WTC11 (cell line): ENCODE measurements around the gene TIMM44. TPM values are rescaled to one million over a fixed set of nuclear protein-coding genes. Genes with fewer than 3 reads are reported as not detected.

Experiments
- ATAC-seq: fragments of 200-7000 bp; cut with Tn5 transposase; 2 replicates; pipeline ENCODE4 v1.10.0; 2021; ENCODE audit warnings: mild to moderate bottlenecking, moderate library complexity
- CTCF ChIA-PET: fragments of 300-600 bp; sonication (Branson Sonifier 250); formaldehyde crosslinking; loops from one replicate; lab custom pipeline; 2021; ENCODE audit warnings: antibody characterized with exemption; lab: Charles Lee
- POLR2A ChIA-PET: fragments of 350-600 bp; sonication (Branson Sonifier 250); formaldehyde crosslinking; loops from one replicate; lab custom pipeline; 2021; ENCODE audit warnings: antibody characterized with exemption; lab: Charles Lee
- DNase-seq: peaks from one replicate; pipeline ENCODE4 v3.0.0; 2021; ENCODE audit warnings: low spot score
- H3K27ac Mint-ChIP-seq: 2 replicates; pipeline ENCODE4 v1.8.0; 2021; ENCODE audit warnings: mixed read lengths
- H3K27me3 Mint-ChIP-seq: 2 replicates; pipeline ENCODE4 v1.8.0; 2021; ENCODE audit warnings: low read depth, mild to moderate bottlenecking, moderate library complexity, mixed read lengths
- H3K36me3 Mint-ChIP-seq: 2 replicates; pipeline ENCODE4 v1.8.0; 2021; ENCODE audit warnings: mixed read lengths
- H3K4me1 Mint-ChIP-seq: 2 replicates; pipeline ENCODE4 v1.8.0; 2022; ENCODE audit warnings: mixed read lengths
- H3K4me3 Mint-ChIP-seq: 2 replicates; pipeline ENCODE4 v1.8.0; 2021; ENCODE audit warnings: mild to moderate bottlenecking, moderate library complexity, mixed read lengths
- H3K9me3 Mint-ChIP-seq: 2 replicates; pipeline ENCODE4 v1.8.0; 2021; ENCODE audit warnings: mixed read lengths
- EMX1 ChIP-seq: fragments of 250-450 bp; sonication (Bioruptor Pico); IDR thresholded peaks from 2 replicates; pipeline ENCODE4 v1.8.0; 2021; ENCODE audit warnings: mild to moderate bottlenecking
- MYBL2 ChIP-seq: sonication (generic); formaldehyde crosslinking; IDR thresholded peaks from 2 replicates; pipeline ENCODE4 v1.8.1; 2023; ENCODE audit warnings: mild to moderate bottlenecking, moderate library complexity, missing genetic modification reagents
- NFATC4 ChIP-seq: fragments of 250-450 bp; sonication (Bioruptor Pico); IDR thresholded peaks from 2 replicates; pipeline ENCODE4 v1.9.0; 2021; ENCODE audit warnings: mild to moderate bottlenecking
- NFE2L1 ChIP-seq: sonication (generic); formaldehyde crosslinking; IDR thresholded peaks from 2 replicates; pipeline ENCODE4 v1.8.1; 2023; ENCODE audit warnings: missing genetic modification reagents
- NFYB ChIP-seq: sonication (generic); formaldehyde crosslinking; conservative IDR thresholded peaks from 2 replicates; pipeline ENCODE4 v1.8.0; 2022; ENCODE audit warnings: low read depth, missing genetic modification reagents
- RORB ChIP-seq: fragments of 250-450 bp; sonication (Bioruptor Pico); IDR thresholded peaks from 2 replicates; pipeline ENCODE4 v1.9.0; 2021; ENCODE audit warnings: mild to moderate bottlenecking
- TCF7 ChIP-seq: sonication (generic); formaldehyde crosslinking; IDR thresholded peaks from 2 replicates; pipeline ENCODE4 v1.8.0; 2022; ENCODE audit warnings: mild to moderate bottlenecking, low read depth, missing genetic modification reagents, moderate library complexity
- ZNF121 ChIP-seq: sonication (generic); formaldehyde crosslinking; IDR thresholded peaks from 2 replicates; pipeline ENCODE4 v1.8.0; 2023; ENCODE audit warnings: missing genetic modification reagents
- ZNF396 ChIP-seq: fragments of 250-450 bp; sonication (Bioruptor Pico); IDR thresholded peaks from 2 replicates; pipeline ENCODE4 v1.8.0; 2021; ENCODE audit warnings: mild to moderate bottlenecking, moderate library complexity, borderline replicate concordance
- total RNA-seq: library from RNA; stranded (reverse); gene quantifications from 3 replicates; pipeline ENCODE4 v1.2.3, GENCODE V29; 2021
- TF ChIP-seq, protein P1 (sequence below): fragments of 200-600 bp; IDR thresholded peaks from 2 replicates; pipeline ENCODE4 v1.8.0; 2022; ENCODE audit warnings: antibody characterized with exemption
- TF ChIP-seq, protein P2 (sequence below): sonication (generic); formaldehyde crosslinking; IDR thresholded peaks from 2 replicates; pipeline ENCODE4 v1.8.1; 2023; ENCODE audit warnings: mild to moderate bottlenecking, missing genetic modification reagents, borderline replicate concordance
- TF ChIP-seq, protein P3 (sequence below): fragments of 250-450 bp; sonication (Bioruptor Pico); IDR thresholded peaks from 2 replicates; pipeline ENCODE4 v1.9.0; 2021; ENCODE audit warnings: mild to moderate bottlenecking

Gene TIMM44
- total RNA-seq, 1 experiment from 2014 or later, result 129 TPM

DNA sequence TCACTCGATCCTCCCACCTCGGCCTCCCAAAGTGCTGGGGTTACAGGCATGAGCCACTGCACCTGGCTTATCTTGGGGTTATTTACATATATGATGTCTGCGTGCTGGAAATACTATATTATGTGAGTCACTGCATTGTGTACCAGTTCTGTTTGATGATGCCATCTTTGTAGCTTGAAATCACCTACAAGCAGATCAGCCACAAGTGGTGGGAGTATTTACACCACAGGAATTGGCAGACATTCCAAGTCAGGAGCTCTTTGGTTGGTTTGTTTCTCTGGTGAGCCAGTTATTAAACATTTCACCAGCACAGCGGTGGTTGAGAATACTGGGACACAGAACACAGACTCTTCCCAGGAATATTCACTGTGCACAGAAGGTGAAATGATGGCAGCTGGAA, 4.5 kb upstream of the TIMM44 start:
- Mint-ChIP-seq H3K36me3 (peaks cover 13% of the 10 kb centered on the region; the same call in 1 of the 2 replicates), H3K27ac (no peak overlapping the region), H3K27me3 (peaks cover 2% of the 10 kb centered on the region; the same call in 1 of the 2 replicates), H3K4me3 (no peak overlapping the region), H3K9me3 (no peaks in the 10 kb centered on the region), H3K4me1 (peaks cover 6% of the 10 kb centered on the region; the same call in 1 of the 2 replicates)
- TF ChIP-seq NFYB (no peak), TCF7 (CRISPR knock-in tag) (no peak), ZNF396 (no peak), MYBL2 (no peak), NFATC4 (no peak), NFE2L1 (no peak), EMX1 (CRISPR knock-in tag) (no peak), ZNF121 (CRISPR knock-in tag) (no peak)
- DNase-seq (no peak), ATAC-seq (no peak)
- POLR2A ChIA-PET, result no interaction called here
- CTCF ChIA-PET, result interaction anchor here (1.3 kb wide), 1 partner anchor 55 kb away, joined by 3 read pairs; no protein-coding TSS in a partner anchor

DNA sequence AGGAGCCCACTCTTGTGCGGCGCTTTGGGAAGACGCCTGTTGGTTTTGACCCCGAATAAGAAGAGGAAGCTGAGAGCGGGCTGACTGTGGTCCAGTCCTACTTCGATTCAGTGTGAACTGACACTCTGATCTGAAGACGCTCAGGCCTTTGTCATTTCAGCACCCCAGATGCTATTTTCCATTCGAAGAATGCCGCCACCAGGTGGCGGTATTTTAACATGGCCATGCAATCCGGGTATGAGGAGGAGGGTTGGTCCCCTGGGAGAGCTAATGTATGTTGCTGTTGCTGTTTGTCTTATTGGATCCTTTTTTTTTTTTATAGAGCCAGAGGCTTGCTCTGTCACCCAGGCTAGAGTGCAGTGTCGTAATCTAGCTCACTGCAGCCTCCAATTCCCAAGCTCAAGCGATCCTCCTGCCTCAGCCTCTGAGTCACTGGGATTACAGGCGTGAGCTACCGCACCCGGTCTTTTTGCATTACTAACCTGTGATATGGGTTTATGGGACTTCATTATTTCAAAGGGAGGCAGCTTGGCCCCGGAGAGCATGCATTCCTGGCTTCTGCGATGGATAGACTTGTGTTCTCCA, 803 bp upstream of the TIMM44 start:
- peak overlapping the region; percentile 99 for H3K27ac Mint-ChIP-seq
- H3K4me3 Mint-ChIP-seq, result peak overlapping the region; percentile 88
- POLR2A ChIA-PET, result interaction anchor here (0.5 to 2.1 kb wide), 19 partner anchors 9 to 551 kb away, joined by 3 to 13 read pairs (median 4); partner anchors contain the start of genes CTXN1, ELAVL1 and SNAPC2
- TF ChIP-seq, protein P1, sequence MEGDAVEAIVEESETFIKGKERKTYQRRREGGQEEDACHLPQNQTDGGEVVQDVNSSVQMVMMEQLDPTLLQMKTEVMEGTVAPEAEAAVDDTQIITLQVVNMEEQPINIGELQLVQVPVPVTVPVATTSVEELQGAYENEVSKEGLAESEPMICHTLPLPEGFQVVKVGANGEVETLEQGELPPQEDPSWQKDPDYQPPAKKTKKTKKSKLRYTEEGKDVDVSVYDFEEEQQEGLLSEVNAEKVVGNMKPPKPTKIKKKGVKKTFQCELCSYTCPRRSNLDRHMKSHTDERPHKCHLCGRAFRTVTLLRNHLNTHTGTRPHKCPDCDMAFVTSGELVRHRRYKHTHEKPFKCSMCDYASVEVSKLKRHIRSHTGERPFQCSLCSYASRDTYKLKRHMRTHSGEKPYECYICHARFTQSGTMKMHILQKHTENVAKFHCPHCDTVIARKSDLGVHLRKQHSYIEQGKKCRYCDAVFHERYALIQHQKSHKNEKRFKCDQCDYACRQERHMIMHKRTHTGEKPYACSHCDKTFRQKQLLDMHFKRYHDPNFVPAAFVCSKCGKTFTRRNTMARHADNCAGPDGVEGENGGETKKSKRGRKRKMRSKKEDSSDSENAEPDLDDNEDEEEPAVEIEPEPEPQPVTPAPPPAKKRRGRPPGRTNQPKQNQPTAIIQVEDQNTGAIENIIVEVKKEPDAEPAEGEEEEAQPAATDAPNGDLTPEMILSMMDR, result peak; percentile 82
- TF ChIP-seq, protein P2, sequence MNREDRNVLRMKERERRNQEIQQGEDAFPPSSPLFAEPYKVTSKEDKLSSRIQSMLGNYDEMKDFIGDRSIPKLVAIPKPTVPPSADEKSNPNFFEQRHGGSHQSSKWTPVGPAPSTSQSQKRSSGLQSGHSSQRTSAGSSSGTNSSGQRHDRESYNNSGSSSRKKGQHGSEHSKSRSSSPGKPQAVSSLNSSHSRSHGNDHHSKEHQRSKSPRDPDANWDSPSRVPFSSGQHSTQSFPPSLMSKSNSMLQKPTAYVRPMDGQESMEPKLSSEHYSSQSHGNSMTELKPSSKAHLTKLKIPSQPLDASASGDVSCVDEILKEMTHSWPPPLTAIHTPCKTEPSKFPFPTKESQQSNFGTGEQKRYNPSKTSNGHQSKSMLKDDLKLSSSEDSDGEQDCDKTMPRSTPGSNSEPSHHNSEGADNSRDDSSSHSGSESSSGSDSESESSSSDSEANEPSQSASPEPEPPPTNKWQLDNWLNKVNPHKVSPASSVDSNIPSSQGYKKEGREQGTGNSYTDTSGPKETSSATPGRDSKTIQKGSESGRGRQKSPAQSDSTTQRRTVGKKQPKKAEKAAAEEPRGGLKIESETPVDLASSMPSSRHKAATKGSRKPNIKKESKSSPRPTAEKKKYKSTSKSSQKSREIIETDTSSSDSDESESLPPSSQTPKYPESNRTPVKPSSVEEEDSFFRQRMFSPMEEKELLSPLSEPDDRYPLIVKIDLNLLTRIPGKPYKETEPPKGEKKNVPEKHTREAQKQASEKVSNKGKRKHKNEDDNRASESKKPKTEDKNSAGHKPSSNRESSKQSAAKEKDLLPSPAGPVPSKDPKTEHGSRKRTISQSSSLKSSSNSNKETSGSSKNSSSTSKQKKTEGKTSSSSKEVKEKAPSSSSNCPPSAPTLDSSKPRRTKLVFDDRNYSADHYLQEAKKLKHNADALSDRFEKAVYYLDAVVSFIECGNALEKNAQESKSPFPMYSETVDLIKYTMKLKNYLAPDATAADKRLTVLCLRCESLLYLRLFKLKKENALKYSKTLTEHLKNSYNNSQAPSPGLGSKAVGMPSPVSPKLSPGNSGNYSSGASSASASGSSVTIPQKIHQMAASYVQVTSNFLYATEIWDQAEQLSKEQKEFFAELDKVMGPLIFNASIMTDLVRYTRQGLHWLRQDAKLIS (CRISPR knock-in tag), result no peak
- 0 out of 2 replicates have a peak, but pooled peaks have one; percentile 48 for TF ChIP-seq RORB
- TF ChIP-seq, all 79 proteins: peak for 2
- Mint-ChIP-seq H3K4me1 (peaks cover 8% of the 10 kb centered on the region; the same call in 1 of the 2 replicates), H3K36me3 (peaks cover 23% of the 10 kb centered on the region), H3K27me3 (peaks cover 2% of the 10 kb centered on the region; the same call in 1 of the 2 replicates), H3K9me3 (no peaks in the 10 kb centered on the region)
- CTCF ChIA-PET, result interaction anchor here (0.6 to 4.5 kb wide), 58 partner anchors 8 to 624 kb away, joined by 3 to 90 read pairs (median 5); partner anchors contain the start of genes CERS4, CTXN1, ELAVL1 and FBN3
- DNase-seq (peak; percentile 87), ATAC-seq (peak; percentile 32)

DNA sequence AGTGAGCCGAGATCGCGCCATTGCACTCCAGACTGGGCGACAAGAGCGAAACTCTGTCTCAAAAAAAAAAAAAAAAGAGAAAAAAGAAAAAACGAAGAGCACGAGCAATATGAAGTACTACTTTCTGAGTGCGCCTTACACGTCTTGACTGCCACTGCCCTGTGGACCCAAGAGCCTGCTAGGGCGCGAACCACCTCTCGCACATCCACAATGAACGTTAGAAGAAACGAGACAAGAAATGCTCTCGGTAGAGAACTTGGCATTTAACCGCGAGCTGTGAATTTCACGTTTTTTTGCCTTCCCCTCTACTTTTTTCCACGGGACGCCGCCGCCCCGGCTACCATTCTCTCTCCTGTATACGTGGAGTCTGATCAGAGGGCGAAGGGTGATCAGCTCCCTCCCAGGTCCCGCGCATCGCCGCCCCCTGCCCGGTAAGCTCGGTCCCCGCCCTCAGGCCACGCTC, 454 bp downstream of the TIMM44 start:
- no peaks in the 10 kb centered on the region for H3K9me3 Mint-ChIP-seq

More for the DNA sequence above, 454 bp downstream of the TIMM44 start:
- Mint-ChIP-seq H3K4me1 (peaks cover 8% of the 10 kb centered on the region; the same call in 1 of the 2 replicates), H3K27ac (peak overlapping the region; percentile 95), H3K36me3 (peaks cover 23% of the 10 kb centered on the region), H3K27me3 (peaks cover 2% of the 10 kb centered on the region; the same call in 1 of the 2 replicates), H3K4me3 (peak overlapping the region; percentile 88)
- POLR2A ChIA-PET, result interaction anchor here (0.5 to 2.1 kb wide), 16 partner anchors 11 to 552 kb away, joined by 3 to 13 read pairs (median 4); partner anchors contain the start of genes CTXN1, ELAVL1 and SNAPC2
- TF ChIP-seq EMX1 (CRISPR knock-in tag) (0 out of 2 replicates have a peak, but pooled peaks have one; percentile 15), NFYB (no peak)
- TF ChIP-seq, protein P3, sequence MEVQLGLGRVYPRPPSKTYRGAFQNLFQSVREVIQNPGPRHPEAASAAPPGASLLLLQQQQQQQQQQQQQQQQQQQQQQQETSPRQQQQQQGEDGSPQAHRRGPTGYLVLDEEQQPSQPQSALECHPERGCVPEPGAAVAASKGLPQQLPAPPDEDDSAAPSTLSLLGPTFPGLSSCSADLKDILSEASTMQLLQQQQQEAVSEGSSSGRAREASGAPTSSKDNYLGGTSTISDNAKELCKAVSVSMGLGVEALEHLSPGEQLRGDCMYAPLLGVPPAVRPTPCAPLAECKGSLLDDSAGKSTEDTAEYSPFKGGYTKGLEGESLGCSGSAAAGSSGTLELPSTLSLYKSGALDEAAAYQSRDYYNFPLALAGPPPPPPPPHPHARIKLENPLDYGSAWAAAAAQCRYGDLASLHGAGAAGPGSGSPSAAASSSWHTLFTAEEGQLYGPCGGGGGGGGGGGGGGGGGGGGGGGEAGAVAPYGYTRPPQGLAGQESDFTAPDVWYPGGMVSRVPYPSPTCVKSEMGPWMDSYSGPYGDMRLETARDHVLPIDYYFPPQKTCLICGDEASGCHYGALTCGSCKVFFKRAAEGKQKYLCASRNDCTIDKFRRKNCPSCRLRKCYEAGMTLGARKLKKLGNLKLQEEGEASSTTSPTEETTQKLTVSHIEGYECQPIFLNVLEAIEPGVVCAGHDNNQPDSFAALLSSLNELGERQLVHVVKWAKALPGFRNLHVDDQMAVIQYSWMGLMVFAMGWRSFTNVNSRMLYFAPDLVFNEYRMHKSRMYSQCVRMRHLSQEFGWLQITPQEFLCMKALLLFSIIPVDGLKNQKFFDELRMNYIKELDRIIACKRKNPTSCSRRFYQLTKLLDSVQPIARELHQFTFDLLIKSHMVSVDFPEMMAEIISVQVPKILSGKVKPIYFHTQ, result no peak
- peak; percentile 5 for ATAC-seq
- DNase-seq, result no peak
- CTCF ChIA-PET, result interaction anchor here (0.6 to 4.5 kb wide), 35 partner anchors 8 to 437 kb away, joined by 3 to 90 read pairs (median 6); partner anchors contain the start of genes CTXN1, MAP2K7, SNAPC2 and TRAPPC5
